Measurements from ENCODE around the gene WNT1. TPM values are rescaled to one million over a fixed set of nuclear protein-coding genes. Genes with fewer than 3 reads are reported as not detected.

The WNT1 gene
- total RNA-seq, 1 donor from 2014 or later: not detected

- Mint-ChIP-seq H3K36me3 (ENCODE audit: insufficient read depth) (no peaks in the 10 kb centered on the region), H3K4me3 (ENCODE audit: low read depth) (peak overlapping the region; percentile 61), H3K9me3 (ENCODE audit: low read depth) (no peaks in the 10 kb centered on the region), H3K27me3 (peaks cover 96% of the 10 kb centered on the region), H3K27ac (peak overlapping the region; percentile 57), H3K4me1 (ENCODE audit: low read depth) (peaks cover 15% of the 10 kb centered on the region)
- peak; percentile 40 for TF ChIP-seq CTCF (IDR thresholded peaks at IDR 0.05; ENCODE audit: unreplicated experiment)
- DNase-seq (ENCODE audit: low spot score, unreplicated experiment): no peak
These were observed 3.0 kb downstream of the WNT1 start for GRCh38 chr12:48980953-48981756.

GRCh38 chr12:48981757-48982157 lies 3.6 kb downstream of the WNT1 start:
- Mint-ChIP-seq H3K9me3 (ENCODE audit: low read depth) (no peaks in the 10 kb centered on the region), H3K27ac (peak overlapping the region; percentile 57), H3K4me3 (ENCODE audit: low read depth) (peak overlapping the region; percentile 43), H3K36me3 (ENCODE audit: insufficient read depth) (no peaks in the 10 kb centered on the region), H3K27me3 (peaks cover 93% of the 10 kb centered on the region), H3K4me1 (ENCODE audit: low read depth) (peaks cover 15% of the 10 kb centered on the region)
- TF ChIP-seq CTCF (IDR thresholded peaks at IDR 0.05; ENCODE audit: unreplicated experiment): no peak
- DNase-seq (ENCODE audit: low spot score, unreplicated experiment): no peak

- Mint-ChIP-seq H3K27me3 (peaks cover 93% of the 10 kb centered on the region), H3K9me3 (ENCODE audit: low read depth) (no peaks in the 10 kb centered on the region), H3K36me3 (ENCODE audit: insufficient read depth) (no peaks in the 10 kb centered on the region), H3K27ac (no peak overlapping the region), H3K4me3 (ENCODE audit: low read depth) (peak overlapping the region; percentile 9), H3K4me1 (ENCODE audit: low read depth) (peaks cover 15% of the 10 kb centered on the region)
- no peak for TF ChIP-seq CTCF (IDR thresholded peaks at IDR 0.05; ENCODE audit: unreplicated experiment)
- no peak for DNase-seq (ENCODE audit: low spot score, unreplicated experiment)
These were observed 4.4 kb downstream of the WNT1 start for GRCh38 chr12:48982397-48983080.

GRCh38 chr12:48985475-48985897 lies 7.4 kb downstream of the WNT1 start:
- no peak for DNase-seq (ENCODE audit: low spot score, unreplicated experiment)
- H3K27me3 Mint-ChIP-seq: peaks cover 89% of the 10 kb centered on the region
- H3K4me3 Mint-ChIP-seq (ENCODE audit: low read depth): no peak overlapping the region
- H3K27ac Mint-ChIP-seq: no peak overlapping the region
- no peaks in the 10 kb centered on the region for H3K36me3 Mint-ChIP-seq (ENCODE audit: insufficient read depth)
- H3K4me1 Mint-ChIP-seq (ENCODE audit: low read depth): peaks cover 9% of the 10 kb centered on the region
- H3K9me3 Mint-ChIP-seq (ENCODE audit: low read depth): no peaks in the 10 kb centered on the region
- TF ChIP-seq CTCF (IDR thresholded peaks at IDR 0.05; ENCODE audit: unreplicated experiment): no peak

GRCh38 chr12:48985901-48986300 lies 7.8 kb downstream of the WNT1 start:
- Mint-ChIP-seq H3K27ac (no peak overlapping the region), H3K27me3 (peaks cover 89% of the 10 kb centered on the region)
- no peak for DNase-seq (ENCODE audit: low spot score, unreplicated experiment)

More at GRCh38 chr12:48985901-48986300, 7.8 kb downstream of the WNT1 start:
- TF ChIP-seq CTCF (IDR thresholded peaks at IDR 0.05; ENCODE audit: unreplicated experiment): no peak
- H3K36me3 Mint-ChIP-seq (ENCODE audit: insufficient read depth): no peaks in the 10 kb centered on the region
- no peaks in the 10 kb centered on the region for H3K9me3 Mint-ChIP-seq (ENCODE audit: low read depth)
- peaks cover 6% of the 10 kb centered on the region for H3K4me1 Mint-ChIP-seq (ENCODE audit: low read depth)
- no peak overlapping the region for H3K4me3 Mint-ChIP-seq (ENCODE audit: low read depth)

Data from progenitor cell of endocrine pancreas (in vitro differentiated cells).